ENCODE measurements around the gene INSIG1. TPM values are rescaled to one million over a fixed set of nuclear protein-coding genes. Genes with fewer than 3 reads are reported as not detected.

The INSIG1 gene
- total and polyA plus RNA-seq, 4 donors = 14.1 to 48.3 (median 26.1) TPM

GRCh38 chr7:155279787-155280445 lies 17.8 kb upstream of the INSIG1 start:
- Histone ChIP-seq H3K4me1 (ENCODE audit: control insufficient read depth in 1 of 2, insufficient read depth in 2 of 2, low read length in 2 of 2) (no peaks in the 10 kb centered on the region), H3K36me3 (ENCODE audit: control insufficient read depth in 1 of 2, insufficient read depth in 2 of 2, low read length in 1 of 2) (no peaks in the 10 kb centered on the region), H3K27ac (ENCODE audit: low read depth in 1 of 2, low read length in 2 of 2) (no peak overlapping the region), H3K27me3 (ENCODE audit: control insufficient read depth in 1 of 2, insufficient read depth in 2 of 2, low read length in 1 of 2) (no peaks in the 10 kb centered on the region), H3K4me3 (ENCODE audit: low read length in 2 of 2) (no peak overlapping the region), H3K9me3 (ENCODE audit: control insufficient read depth, low read length) (no peaks in the 10 kb centered on the region)
- no peak for DNase-seq
- intact Hi-C loops (cut with DNase I) = no loop called here
- WGBS, 2 donors = 85 to 86% methylated on average over 14 of the region's 14 CpGs
- no peak for ATAC-seq (ENCODE audit: low FRiP score)

GRCh38 chr7:155280446-155281397 lies 17.0 kb upstream of the INSIG1 start:
- intact Hi-C loops (cut with DNase I) = no loop called here
- Histone ChIP-seq H3K36me3 (ENCODE audit: control insufficient read depth in 1 of 2, insufficient read depth in 2 of 2, low read length in 1 of 2) (no peaks in the 10 kb centered on the region), H3K27ac (ENCODE audit: low read depth in 1 of 2, low read length in 2 of 2) (no peak overlapping the region), H3K4me3 (ENCODE audit: low read length in 2 of 2) (no peak overlapping the region), H3K27me3 (ENCODE audit: control insufficient read depth in 1 of 2, insufficient read depth in 2 of 2, low read length in 1 of 2) (no peaks in the 10 kb centered on the region), H3K4me1 (ENCODE audit: control insufficient read depth in 1 of 2, insufficient read depth in 2 of 2, low read length in 2 of 2) (no peaks in the 10 kb centered on the region), H3K9me3 (ENCODE audit: control insufficient read depth, low read length) (no peaks in the 10 kb centered on the region)
- WGBS, 2 donors = 64 to 68% methylated on average over 13 of the region's 13 CpGs
- DNase-seq = no peak
- no peak for ATAC-seq (ENCODE audit: low FRiP score)

GRCh38 chr7:155281398-155281969 lies 16.2 kb upstream of the INSIG1 start:
- Histone ChIP-seq H3K27ac (ENCODE audit: low read depth in 1 of 2, low read length in 2 of 2) (no peak overlapping the region), H3K27me3 (ENCODE audit: control insufficient read depth in 1 of 2, insufficient read depth in 2 of 2, low read length in 1 of 2) (no peaks in the 10 kb centered on the region), H3K4me3 (ENCODE audit: low read length in 2 of 2) (no peak overlapping the region), H3K9me3 (ENCODE audit: control insufficient read depth, low read length) (no peaks in the 10 kb centered on the region), H3K4me1 (ENCODE audit: control insufficient read depth in 1 of 2, insufficient read depth in 2 of 2, low read length in 2 of 2) (no peaks in the 10 kb centered on the region), H3K36me3 (ENCODE audit: control insufficient read depth in 1 of 2, insufficient read depth in 2 of 2, low read length in 1 of 2) (no peaks in the 10 kb centered on the region)
- ATAC-seq (ENCODE audit: low FRiP score) = no peak
- no peak for DNase-seq
- intact Hi-C loops (cut with DNase I) = no loop called here
- WGBS, 2 donors = 74% methylated on average over 9 of the region's 9 CpGs

GRCh38 chr7:155282671-155283070 lies 15.0 kb upstream of the INSIG1 start:
- H3K4me1 ChIP-seq (ENCODE audit: control insufficient read depth in 1 of 2, insufficient read depth in 2 of 2, low read length in 2 of 2) = no peaks in the 10 kb centered on the region
- DNase-seq (peak in 1 of 2 donors; percentile 89), ATAC-seq (ENCODE audit: low FRiP score) (no peak)
- H3K9me3 ChIP-seq (ENCODE audit: control insufficient read depth, low read length) = no peaks in the 10 kb centered on the region
- 45 to 50% methylated on average over 6 of the region's 6 CpGs for WGBS, 2 donors
- no peaks in the 10 kb centered on the region for H3K27me3 ChIP-seq (ENCODE audit: control insufficient read depth in 1 of 2, insufficient read depth in 2 of 2, low read length in 1 of 2)
- intact Hi-C loops (cut with DNase I) = no loop called here
- H3K36me3 ChIP-seq (ENCODE audit: control insufficient read depth in 1 of 2, insufficient read depth in 2 of 2, low read length in 1 of 2) = no peaks in the 10 kb centered on the region
- no peak overlapping the region for H3K4me3 ChIP-seq (ENCODE audit: low read length in 2 of 2)
- H3K27ac ChIP-seq (ENCODE audit: low read depth in 1 of 2, low read length in 2 of 2) = no peak overlapping the region

GRCh38 chr7:155283565-155284194 lies 14.0 kb upstream of the INSIG1 start:
- H3K27me3 ChIP-seq (ENCODE audit: control insufficient read depth in 1 of 2, insufficient read depth in 2 of 2, low read length in 1 of 2) = no peaks in the 10 kb centered on the region
- H3K27ac ChIP-seq (ENCODE audit: low read depth in 1 of 2, low read length in 2 of 2) = no peak overlapping the region
- ATAC-seq (ENCODE audit: low FRiP score) = no peak
- no peaks in the 10 kb centered on the region for H3K4me1 ChIP-seq (ENCODE audit: control insufficient read depth in 1 of 2, insufficient read depth in 2 of 2, low read length in 2 of 2)
- no peaks in the 10 kb centered on the region for H3K36me3 ChIP-seq (ENCODE audit: control insufficient read depth in 1 of 2, insufficient read depth in 2 of 2, low read length in 1 of 2)
- DNase-seq = no peak
- intact Hi-C loops (cut with DNase I) = no loop called here
- 18 to 29% methylated on average over 2 of the region's 2 CpGs for WGBS, 2 donors
- H3K9me3 ChIP-seq (ENCODE audit: control insufficient read depth, low read length) = no peaks in the 10 kb centered on the region
- no peak overlapping the region for H3K4me3 ChIP-seq (ENCODE audit: low read length in 2 of 2)

GRCh38 chr7:155284496-155285274 lies 13.0 kb upstream of the INSIG1 start:
- intact Hi-C loops (cut with DNase I) = no loop called here
- Histone ChIP-seq H3K27ac (ENCODE audit: low read depth in 1 of 2, low read length in 2 of 2) (no peak overlapping the region), H3K4me1 (ENCODE audit: control insufficient read depth in 1 of 2, insufficient read depth in 2 of 2, low read length in 2 of 2) (no peaks in the 10 kb centered on the region), H3K27me3 (ENCODE audit: control insufficient read depth in 1 of 2, insufficient read depth in 2 of 2, low read length in 1 of 2) (no peaks in the 10 kb centered on the region), H3K9me3 (ENCODE audit: control insufficient read depth, low read length) (no peaks in the 10 kb centered on the region), H3K4me3 (ENCODE audit: low read length in 2 of 2) (no peak overlapping the region), H3K36me3 (ENCODE audit: control insufficient read depth in 1 of 2, insufficient read depth in 2 of 2, low read length in 1 of 2) (no peaks in the 10 kb centered on the region)
- DNase-seq = no peak
- WGBS, 2 donors = 78 to 81% methylated on average over 10 of the region's 10 CpGs
- no peak for ATAC-seq (ENCODE audit: low FRiP score)

- intact Hi-C loops (cut with DNase I) = no loop called here
Measured at GRCh38 chr7:155285423-155285822, 12.3 kb upstream of the INSIG1 start.

GRCh38 chr7:155285833-155286232 lies 11.8 kb upstream of the INSIG1 start:
- WGBS, 2 donors = 87 to 89% methylated on average over 11 of the region's 11 CpGs
- H3K36me3 ChIP-seq (ENCODE audit: control insufficient read depth in 1 of 2, insufficient read depth in 2 of 2, low read length in 1 of 2) = no peaks in the 10 kb centered on the region
- no peak overlapping the region for H3K27ac ChIP-seq (ENCODE audit: low read depth in 1 of 2, low read length in 2 of 2)
- DNase-seq (no peak), ATAC-seq (ENCODE audit: low FRiP score) (no peak)
- H3K9me3 ChIP-seq (ENCODE audit: control insufficient read depth, low read length) = no peaks in the 10 kb centered on the region
- H3K4me3 ChIP-seq (ENCODE audit: low read length in 2 of 2) = no peak overlapping the region
- no peaks in the 10 kb centered on the region for H3K27me3 ChIP-seq (ENCODE audit: control insufficient read depth in 1 of 2, insufficient read depth in 2 of 2, low read length in 1 of 2)
- H3K4me1 ChIP-seq (ENCODE audit: control insufficient read depth in 1 of 2, insufficient read depth in 2 of 2, low read length in 2 of 2) = no peaks in the 10 kb centered on the region
- intact Hi-C loops (cut with DNase I) = no loop called here

More at GRCh38 chr7:155285423-155285822, 12.3 kb upstream of the INSIG1 start:
- no peaks in the 10 kb centered on the region for H3K4me1 ChIP-seq (ENCODE audit: control insufficient read depth in 1 of 2, insufficient read depth in 2 of 2, low read length in 2 of 2)
- 90 to 94% methylated on average over 7 of the region's 7 CpGs for WGBS, 2 donors
- DNase-seq (no peak), ATAC-seq (ENCODE audit: low FRiP score) (no peak)
- H3K36me3 ChIP-seq (ENCODE audit: control insufficient read depth in 1 of 2, insufficient read depth in 2 of 2, low read length in 1 of 2) = no peaks in the 10 kb centered on the region
- no peaks in the 10 kb centered on the region for H3K9me3 ChIP-seq (ENCODE audit: control insufficient read depth, low read length)
- no peak overlapping the region for H3K27ac ChIP-seq (ENCODE audit: low read depth in 1 of 2, low read length in 2 of 2)
- no peaks in the 10 kb centered on the region for H3K27me3 ChIP-seq (ENCODE audit: control insufficient read depth in 1 of 2, insufficient read depth in 2 of 2, low read length in 1 of 2)
- H3K4me3 ChIP-seq (ENCODE audit: low read length in 2 of 2) = no peak overlapping the region
